GM21619 (cell line): ENCODE data around the gene CIRBP.

Experiments
- ATAC-seq: cut with Tn5 transposase; IDR thresholded peaks from one replicate; pipeline ENCODE4 v1.9.1; 2021; ENCODE audit not compliant: unreplicated experiment

The CIRBP gene

GRCh38 chr19:1278713-1279660 lies 9.9 kb downstream of the CIRBP start:
- ATAC-seq: no peak

- no peak for ATAC-seq
Measured at GRCh38 chr19:1279782-1280341, 10.7 kb downstream of the CIRBP start.

- ATAC-seq: no peak
Measured at GRCh38 chr19:1280636-1281568, 11.8 kb downstream of the CIRBP start.

- no peak for ATAC-seq
Measured at GRCh38 chr19:1281569-1282287, 12.6 kb downstream of the CIRBP start.

- no peak for ATAC-seq
Measured at GRCh38 chr19:1282588-1283206, 13.6 kb downstream of the CIRBP start.

- no peak for ATAC-seq
Measured at GRCh38 chr19:1283207-1283916, 14.2 kb downstream of the CIRBP start.

GRCh38 chr19:1283917-1284292 lies 14.8 kb downstream of the CIRBP start:
- ATAC-seq: no peak

GRCh38 chr19:1284293-1284978 lies 15.3 kb downstream of the CIRBP start:
- ATAC-seq: no peak

- no peak for ATAC-seq
Measured at GRCh38 chr19:1284979-1285736, 16.0 kb downstream of the CIRBP start.

GRCh38 chr19:1285737-1286360 lies 16.7 kb downstream of the CIRBP start, which contains the start of gene EFNA2:
EFNA2 (plus strand) TSS chr19:1285873; CDS start chr19:1286169, 296 bp downstream.
- ATAC-seq: no peak

GRCh38 chr19:1286487-1287353 lies 17.6 kb downstream of the CIRBP start:
- ATAC-seq: no peak

GRCh38 chr19:1287354-1288225 lies 18.5 kb downstream of the CIRBP start:
- no peak for ATAC-seq

GRCh38 chr19:1288226-1288612 lies 19.1 kb downstream of the CIRBP start:
- ATAC-seq: no peak

- ATAC-seq: no peak
Measured at GRCh38 chr19:1288833-1289685, 19.9 kb downstream of the CIRBP start.

- no peak for ATAC-seq
Measured at GRCh38 chr19:1289686-1290025, 20.5 kb downstream of the CIRBP start.
